Suppressor macrophage treated with lipopolysaccharide for 1 hour (primary cell): ENCODE measurements around the gene SLC7A5.
"Not testable (repeated sequence)": the region's sequence is repeated elsewhere in the genome, so short reads cannot be mapped to it uniquely, and the experiment has no call there.

Experiments
- DNase-seq, 3 donors: peaks; one replicate each; pipeline ENCODE4 v3.0.0-alpha.2; 2020 to 2022

Gene SLC7A5

DNA sequence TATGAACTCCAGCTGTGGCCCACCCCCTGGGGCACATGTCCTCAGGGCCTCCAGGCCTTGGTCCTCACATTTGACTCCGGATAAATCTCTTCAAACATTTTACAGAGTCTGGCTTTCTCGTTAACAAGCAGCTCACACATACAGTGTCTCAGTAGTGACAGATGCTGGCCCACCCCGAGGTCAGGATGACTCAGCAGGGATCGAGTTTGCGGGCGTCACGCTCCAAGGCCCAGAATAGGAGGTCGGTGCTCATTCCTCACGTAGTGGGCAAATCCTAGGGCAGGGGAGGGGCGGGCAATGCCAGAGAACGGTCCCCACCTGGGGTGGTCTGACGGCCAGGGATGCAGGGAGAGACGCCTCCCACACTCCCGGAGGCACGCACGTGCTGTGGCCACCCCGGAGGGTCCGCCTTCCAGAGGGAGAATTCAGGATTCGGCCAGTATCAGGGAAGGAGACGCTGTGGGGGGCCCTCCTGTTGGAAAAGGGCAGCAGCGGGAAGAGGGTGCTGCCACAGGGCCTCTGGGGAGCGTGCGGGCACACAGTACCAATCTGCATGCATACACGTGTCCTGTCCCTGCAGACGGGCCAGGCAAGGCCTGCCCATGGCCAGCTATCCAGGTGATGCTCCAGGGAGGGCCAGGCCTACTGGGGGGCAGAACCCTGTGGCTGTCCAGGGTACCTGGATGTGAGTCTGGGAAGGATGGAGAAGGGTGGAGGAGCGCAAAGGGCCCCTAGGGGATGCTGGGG lies 8.6 kb downstream of the SLC7A5 start:
- DNase-seq = peak; percentile 41 to 56 (median 46)

DNA sequence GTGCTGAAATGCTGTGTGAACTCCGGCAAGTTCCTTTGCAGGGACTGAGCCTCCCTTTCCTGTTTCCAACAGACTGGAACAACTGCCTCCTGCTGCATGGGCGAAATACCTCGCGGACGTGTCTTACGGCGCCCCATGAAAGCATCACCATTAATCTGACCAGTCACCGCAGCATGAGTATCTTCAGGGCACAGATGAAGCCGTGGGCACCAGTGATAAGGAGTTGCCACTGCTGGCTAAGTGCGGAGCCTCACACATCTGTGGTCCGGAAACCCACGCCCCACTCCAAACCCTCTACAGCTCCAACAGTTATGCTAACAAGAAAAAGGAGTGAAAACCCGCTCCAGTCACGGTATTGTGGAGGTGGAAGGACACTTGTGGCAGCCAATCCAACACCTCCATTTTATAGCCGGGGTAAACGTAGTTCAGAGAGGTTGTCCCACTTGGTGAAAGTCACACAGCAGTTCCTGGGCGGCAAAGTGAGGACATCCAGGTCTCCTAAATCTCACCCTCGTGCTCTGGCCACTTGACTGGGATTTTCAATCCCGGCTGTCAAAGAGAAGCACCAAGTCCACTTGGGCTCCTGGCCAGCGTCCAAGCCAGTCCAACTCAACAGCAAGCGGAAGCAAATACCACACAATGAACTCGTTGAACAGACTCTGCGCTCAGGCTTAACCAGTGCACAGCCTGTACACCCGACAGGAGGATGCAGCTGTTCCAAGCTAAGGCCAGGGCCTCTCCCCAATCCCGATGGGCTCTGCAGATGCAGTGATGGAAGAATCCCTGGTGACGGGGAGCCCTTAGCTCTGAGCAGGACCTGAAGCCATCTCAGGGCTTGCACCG lies 10.9 kb downstream of the SLC7A5 start:
- DNase-seq = not testable (repeated sequence)

DNA sequence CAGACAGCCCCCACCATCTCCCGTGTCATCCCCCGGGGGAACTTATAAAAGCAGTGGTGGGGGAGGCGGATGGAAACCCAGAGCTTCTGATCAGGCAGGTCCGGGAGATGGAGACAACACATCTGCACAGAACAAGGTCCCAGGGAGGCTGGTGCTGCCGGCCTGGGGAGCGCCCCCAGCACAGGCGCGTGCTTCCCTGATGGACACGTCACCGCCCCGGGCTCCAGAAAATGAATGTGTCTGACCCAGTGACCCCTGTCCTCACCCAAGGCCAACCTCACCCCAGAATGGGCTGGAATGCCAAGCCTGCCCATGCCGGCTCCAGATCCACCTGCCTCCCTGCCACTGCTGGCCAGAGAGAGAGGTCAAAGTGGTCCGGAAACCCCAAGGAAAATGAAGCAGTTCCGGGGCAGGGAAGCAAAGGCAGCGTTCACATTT lies 12.5 kb downstream of the SLC7A5 start:
- no peak for DNase-seq

DNA sequence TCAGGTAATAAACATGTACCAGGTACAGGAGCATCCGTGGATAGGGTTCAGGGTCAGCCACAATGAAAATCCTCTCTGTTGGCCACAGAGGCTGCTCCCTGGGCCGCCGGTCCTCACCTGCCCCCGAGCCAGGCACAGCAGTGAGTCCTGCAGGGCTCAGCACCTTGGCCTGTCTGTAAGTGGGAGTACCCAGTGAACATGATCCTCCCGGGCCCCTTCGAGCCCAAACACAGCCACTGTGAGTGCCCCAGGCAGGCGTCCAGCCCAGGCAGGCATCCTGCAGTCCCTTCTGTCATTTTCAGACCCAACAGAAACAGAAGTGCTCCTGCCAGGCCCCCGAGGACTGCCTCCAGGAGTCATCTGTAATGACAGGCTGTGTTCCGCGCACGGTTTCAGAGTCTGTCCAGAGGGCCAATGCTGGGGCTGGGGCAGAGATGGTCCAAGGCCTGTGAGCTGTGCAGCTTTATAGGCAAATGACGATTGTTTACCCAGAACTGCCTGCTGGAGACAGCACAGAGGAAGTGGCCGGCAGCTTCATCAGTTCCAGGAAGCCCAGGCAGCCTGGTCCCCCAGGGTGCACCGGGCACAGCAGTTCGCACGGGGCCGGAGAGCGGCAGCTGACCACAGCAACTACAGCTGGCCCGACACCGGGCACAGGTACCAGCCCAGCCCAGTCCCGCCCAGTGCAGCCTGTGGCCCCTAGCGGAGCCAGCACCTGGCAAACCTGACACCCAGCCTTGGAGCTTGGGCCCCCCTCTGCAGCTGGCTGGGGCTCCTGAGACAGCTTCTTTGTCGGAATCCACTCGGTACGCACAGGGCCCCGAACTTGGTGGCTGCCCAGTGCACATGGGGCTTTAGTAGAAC lies 13.2 kb downstream of the SLC7A5 start:
- DNase-seq = peak; percentile 67 to 80 (median 76)

DNA sequence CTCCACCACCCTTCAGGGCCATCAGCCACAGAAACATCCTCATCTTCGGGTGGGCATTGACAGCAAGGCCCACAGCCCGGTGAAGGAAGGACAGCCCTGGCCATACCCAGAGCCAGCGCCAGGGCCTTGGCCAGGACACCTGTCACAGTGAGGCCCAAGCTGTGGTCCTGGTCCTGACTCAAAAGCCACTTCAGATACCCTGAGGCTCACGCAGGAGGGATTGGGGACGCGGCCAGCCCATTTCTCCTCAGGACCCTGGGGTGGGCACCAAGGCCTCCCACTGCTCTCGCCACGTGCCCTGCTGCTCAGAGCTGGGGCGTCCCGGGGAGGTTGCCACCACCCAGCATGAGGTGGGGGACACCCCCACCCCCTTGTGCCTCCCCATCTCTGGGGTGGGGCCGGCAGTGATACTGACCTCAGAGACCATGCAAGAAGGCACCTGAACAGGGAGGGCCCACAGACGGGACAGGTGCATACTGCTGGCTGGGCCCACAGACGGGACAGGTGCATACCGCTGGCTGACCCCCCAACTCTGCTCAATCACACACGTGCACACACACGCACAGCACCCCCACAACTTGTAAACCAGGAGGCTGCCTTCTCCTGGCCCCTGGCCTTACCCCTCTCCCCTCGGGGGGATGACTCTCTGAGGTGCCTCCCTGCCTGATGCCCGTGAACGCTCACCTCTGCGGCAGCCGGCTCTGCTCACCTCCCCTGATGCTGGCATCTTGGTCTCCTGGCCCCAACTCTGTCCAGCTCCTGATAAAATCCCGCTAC lies 14.2 kb downstream of the SLC7A5 start:
- DNase-seq = no peak

DNA sequence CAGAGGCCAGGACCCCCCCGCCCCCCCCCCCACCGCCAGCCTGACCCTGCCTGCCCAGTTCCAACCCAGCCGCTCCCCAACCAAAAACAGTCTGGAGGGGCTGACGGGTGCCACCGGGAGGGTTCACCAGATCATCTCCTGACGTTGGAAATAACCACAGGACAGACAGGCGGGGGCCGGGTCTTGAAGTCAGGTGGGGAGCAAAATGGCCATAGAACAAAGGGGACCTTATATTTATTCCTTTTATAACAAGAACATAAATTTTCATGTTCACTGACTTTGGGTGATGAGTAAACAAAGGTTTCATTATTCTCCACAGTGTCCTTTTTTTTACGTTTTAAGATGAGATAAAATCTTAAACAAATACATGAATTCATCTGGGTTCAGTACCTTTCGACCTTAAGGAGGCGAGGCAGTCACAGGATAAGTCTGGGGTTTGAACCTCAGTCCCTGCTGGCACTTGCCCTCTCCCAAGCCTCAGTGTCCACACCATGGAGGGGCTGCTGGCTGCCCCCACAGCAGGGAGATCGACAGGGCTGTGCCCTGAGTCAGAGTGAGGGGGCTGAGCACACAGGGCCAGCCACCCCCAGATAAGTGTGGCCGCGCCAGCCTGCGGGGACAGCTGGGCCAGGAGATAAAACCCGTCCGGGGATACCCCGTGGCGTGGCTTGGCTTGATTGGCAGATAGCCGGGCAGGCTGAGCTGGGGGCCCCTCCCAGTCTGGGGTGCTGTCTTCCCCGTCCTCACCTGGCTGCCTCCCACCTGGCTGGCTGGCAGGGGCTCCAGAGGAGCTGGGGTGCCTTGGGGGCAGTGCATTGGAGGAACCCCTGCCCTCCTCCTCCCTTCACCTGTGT lies 15.0 kb downstream of the SLC7A5 start:
- peak; percentile 38 to 44 (median 44) for DNase-seq

DNA sequence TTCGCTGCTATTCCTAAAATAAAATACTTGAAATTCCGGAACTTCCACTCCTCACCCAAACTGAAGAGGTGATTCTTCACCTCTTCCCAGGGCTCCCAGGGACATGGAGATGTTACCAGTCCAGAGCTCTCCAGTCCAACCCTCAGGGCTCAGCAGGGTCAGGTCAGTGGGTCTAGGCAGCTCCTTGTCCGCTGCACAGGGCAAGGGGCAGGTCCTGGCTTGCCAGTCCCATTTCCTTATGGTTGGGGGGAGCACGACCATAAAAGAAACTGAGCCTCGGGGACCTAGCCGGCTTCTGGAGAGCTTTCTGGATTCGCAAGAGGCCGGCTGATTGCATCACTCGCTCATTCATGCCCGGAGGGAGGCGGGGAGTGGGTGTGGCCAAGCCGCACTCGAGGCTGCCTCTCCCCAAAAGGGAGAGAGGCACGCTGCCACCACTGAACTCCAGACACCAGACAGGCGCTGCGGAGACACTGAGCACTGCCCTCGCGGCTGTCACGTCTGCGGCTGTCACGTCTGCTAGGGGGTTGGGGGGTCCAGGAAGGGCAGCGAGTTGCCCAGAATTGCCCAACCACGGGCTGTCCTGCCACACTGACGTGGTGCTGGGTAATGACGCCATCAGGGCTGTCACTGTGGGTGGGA lies 15.8 kb downstream of the SLC7A5 start:
- DNase-seq = peak; percentile 96 to 98 (median 97)

DNA sequence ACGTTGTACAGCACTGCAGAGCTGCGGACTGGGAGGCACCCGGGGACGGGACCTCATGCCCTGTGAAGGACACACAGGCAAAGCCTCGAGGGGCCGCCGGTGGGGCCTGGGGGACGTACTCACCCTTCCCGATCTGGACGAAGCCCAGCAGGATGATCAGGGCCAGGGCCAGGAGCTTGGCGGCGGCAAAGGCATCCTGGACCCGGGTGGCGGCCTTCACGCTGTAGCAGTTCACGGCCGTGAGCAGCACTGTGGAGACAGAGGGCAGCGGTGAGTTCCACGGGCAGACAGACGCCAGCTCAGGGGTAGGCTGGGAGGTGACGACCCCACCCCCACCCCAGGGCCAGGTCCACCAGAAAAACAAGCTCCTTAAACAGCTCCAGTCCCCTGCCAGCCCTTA lies 17.7 kb downstream of the SLC7A5 start:
- DNase-seq = no peak

DNA sequence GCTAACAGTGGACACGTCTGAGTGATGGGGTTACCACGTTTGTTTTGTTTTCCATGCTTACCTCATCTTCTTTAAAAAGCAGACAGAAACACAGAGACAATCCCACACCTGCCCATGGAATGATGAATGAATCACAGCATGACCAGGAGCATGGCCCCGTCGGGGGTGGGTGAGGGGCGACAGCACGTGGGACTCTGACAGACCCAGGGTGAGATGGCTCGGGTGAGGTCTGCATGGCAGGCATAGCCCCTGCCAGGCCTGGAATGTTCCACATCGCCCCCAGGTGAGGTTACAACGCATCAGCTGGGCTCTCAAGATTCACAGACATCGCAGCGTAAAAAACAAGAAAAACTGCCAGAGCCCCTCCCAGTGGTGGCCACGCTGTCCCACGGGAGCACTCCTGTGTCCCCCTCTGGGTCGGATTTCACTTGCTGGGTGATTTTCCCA lies 18.1 kb downstream of the SLC7A5 start:
- no peak for DNase-seq

DNA sequence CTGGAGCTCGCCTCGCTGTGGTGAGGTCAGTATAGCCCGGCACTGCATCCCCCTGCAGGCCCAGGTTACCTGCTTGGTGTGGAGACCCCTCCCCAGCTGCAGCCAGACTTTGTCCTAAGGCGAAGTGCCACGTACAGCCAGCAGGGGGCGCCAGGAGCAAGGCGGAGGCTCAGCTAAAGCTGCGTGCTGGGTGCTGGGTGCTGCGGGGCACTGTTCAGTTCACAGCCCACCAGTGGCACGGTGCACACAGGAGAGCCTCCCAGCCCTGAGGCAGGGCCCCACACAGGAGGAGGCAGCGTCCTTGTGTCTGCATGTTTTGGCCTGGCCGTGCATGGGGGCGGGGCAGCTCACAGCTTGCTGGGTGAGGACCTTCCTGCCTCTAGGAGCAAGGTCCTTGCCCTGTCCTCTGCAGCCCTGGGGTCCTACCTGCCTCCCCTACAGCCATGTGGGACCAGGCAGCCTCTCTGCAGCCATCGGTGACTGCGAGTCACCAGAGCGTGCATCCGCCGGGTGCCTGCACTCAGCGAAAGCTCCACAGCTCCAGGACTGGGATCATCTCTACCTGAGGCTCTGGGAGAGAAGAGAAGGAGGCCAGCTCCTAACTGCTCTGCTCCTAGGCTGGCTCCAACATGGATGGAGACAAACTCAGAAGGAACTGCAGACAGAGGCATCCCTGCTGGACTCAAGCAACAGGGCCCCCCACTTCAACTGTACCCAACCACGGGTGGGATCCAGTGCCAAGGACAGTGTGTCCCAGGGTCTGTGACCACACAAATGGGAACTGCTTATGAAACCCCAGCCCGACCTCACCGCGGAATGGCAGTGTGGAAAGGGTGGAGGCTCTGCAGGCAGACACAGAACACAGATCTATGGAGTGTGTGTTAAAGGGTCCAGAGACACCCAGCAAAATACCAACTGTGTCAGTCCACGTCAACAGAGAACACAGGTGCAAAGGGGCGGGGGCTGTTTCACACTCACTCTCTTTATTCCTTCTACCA lies 19.0 kb downstream of the SLC7A5 start:
- peak; percentile 57 to 82 (median 75) for DNase-seq

DNA sequence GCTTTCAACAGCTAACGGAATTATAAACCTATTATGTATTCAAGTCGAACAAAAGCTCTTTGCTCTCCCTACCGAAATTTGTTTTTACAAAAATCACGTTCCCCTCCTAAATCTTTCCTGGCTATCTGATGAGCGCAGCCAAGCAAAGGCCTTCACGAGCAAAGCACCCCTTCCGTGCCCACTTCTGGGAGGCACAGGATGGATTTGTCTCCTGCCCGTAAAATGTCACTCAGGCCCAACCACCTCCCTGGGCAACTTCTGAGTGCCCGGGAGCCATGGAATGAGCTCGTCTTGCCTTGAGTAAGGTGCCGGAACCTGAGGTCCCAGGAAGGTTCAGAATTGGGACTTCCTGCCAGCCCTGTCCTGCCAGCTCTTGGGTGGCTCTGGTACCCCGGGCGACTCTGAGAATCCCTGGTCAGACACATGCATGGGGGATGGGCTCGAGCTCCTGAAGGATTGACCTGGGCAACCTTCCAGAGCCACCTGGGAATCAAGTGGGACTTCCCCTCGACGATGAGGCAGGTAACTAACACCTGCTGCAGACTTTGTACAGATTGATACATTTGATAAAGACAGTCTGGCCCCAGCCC lies 19.8 kb downstream of the SLC7A5 start:
- DNase-seq = no peak

DNA sequence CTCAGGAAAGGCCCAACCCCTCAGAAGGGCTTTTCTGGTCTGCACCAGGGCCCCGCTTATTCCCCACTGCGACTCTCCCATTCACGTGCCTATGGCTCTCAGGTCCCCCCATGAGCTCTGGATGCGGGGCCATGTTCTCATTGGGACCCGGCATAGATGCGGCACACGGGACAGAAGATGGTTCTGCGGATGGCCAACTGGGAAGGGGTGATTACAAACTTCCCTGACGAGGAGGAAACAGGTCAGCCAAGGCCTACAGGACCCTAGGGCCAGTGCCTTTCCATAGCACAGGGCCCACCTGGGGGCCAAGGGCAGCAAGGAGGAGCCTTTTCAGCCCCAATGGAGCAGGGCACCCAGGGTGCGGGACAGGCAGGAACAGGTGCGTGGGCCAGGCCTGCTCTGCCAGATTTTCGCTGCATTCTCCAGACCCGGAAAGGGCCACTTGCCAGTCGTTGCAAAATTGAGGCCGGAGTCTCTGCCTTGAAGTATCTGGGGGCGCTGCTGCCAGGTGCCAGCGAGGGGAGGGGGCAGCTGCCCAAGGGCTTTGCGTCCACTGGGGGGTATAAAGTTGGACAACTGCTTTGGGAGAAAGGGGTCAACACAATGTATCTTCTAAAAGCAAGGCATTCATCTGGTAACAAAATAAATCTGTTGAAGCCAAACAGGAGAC lies 20.5 kb downstream of the SLC7A5 start:
- no peak for DNase-seq

DNA sequence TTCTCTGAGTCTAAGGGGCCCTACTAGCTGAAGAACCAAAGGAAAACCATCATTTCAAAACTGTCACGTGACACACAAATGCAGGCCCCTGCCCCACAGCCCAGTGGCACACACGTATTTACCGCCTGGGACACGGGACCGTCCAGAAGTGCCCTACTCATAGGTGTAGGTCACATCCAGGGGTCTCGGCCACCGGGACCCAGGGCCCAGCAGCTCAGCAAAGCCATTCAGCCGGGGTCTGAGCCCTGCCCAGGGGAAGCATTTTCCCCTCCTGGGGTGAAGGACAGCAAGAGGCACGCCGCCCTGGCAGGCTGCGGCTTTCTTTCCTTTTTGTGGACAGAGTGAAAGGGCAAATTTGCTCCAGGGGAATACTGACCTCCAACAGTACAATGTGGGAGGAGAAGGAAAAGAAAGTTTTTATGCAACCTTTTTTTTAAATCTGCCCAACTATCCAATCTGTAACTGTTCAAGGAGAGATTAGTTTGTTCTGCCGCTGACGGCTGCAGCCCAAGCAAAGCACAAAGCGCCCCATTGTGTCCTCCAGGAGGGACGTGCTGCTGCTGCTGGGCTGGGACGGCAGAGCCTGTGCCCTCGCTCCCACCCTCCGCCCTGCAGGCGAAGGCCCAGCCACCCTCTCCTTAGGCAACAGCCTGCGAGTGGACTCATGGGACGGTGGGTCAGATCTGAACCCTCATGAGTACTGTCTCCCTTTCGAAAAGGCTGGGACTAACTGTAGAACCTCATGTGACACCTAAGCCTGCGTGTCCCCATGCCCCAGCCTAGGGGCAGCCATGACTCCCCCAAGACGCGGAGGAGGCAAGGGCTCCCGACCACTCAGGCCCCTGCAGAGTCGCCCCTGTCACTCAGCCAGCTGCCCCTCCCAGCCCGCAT lies 21.3 kb downstream of the SLC7A5 start:
- no peak for DNase-seq

DNA sequence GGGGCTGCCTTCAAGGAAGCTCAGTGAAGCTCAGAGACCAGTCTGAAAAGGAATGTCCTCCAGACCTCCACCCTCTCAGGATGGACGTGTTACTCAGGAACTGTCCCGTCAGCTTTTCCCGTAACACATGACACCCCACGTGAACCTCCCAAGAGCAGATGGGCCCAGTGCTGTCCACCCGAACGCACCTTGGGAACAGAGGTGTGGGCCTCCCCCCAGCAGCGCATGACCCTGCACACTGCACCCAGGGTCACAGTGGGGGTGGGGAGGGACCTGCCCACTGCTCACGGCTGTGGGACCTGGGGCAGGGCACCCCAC lies 21.9 kb downstream of the SLC7A5 start:
- DNase-seq = no peak

DNA sequence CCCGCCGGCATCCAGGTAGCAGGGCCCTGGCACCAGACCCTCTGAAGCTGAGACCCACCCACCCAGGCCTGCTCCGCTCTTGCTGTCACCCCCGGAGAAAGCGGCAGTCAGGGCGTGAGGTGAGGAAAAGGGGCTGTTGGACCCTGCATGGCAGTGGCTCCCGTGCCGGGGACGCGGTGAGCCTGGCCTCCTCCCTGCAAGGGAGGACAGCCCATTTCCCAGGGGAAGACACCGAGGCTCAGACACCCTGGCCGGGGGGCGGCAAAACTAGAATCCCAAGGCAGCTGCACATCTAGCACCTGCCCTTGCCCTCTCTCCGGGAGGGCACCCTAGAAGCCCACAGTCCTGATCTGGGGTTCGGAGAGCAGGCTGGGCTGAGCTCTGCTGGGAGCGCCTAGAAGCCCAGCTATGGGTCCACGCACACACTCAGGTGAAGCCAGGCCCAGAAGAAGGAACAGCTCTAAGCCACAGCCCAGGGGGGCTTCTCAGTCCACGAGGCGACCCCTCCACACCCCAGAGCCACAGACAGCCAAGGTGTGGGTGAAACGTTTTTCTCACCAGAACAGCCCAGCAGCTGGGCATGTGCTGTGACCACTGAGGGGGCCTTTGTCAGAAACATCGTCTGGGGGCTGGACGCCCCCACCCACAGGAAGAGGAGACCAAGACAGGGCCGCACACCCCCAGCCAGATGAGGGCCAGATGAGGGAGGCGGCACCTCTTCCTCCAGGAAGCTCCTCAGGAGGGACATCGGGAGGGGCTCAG lies 22.4 kb downstream of the SLC7A5 start:
- no peak for DNase-seq

DNA sequence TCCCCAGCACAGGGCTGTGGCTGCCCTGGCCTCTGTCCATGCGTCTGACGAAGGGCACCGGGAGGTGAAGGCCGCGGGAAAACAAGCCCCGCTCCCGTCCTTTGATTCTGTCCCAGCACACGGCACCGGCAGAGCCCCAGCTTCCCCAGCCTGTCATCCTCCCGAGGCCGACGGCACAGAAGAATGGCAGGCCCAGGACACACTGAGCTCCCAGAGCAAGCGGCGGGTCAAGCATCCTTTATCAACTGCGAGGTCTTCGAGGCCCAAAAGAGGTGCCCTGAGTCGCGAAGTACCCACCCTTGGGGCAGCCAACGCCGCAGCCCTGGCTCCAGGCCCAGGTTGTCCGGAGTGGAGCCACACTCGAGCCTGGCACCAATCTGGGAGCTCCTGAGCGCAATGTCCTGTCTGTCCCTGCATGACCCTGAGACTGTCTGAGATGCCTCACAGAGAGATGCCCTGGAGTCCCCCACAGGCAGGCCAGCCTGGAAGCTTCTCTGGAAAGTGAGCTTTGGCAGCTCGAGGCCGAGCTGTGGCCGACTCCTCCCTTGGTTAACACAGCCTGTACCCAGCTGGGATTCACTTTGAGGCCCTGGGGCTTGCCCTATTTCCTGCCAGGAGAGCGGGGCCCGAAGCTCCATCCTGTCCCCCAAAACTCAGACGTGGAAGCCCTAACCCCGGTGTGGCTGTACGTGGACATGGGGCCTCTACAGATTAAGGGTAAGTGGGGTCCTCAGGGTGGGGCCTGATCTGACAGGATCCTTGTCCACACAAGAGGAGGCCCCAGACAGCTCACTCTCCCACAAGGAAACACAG lies 23.3 kb downstream of the SLC7A5 start:
- no peak for DNase-seq
